Kidney glomerular epithelial cell (primary cell): Measurements from ENCODE around the gene SLC1A3.
"Not testable (repeated sequence)": the region's sequence is repeated elsewhere in the genome, so short reads cannot be mapped to it uniquely, and the experiment has no call there.

Experiments
- DNase-seq: peaks from one replicate; lab custom pipeline; 2025; lab: John Stamatoyannopoulos, UW

SLC1A3 gene

GRCh38 chr5:36631620-36632362 is 25.4 kb downstream of the SLC1A3 start:
- DNase-seq: no peak

GRCh38 chr5:36632363-36632664 is 25.9 kb downstream of the SLC1A3 start:
- DNase-seq: no peak

- DNase-seq: no peak
These were observed 29.4 kb downstream of the SLC1A3 start for GRCh38 chr5:36635721-36636390.

GRCh38 chr5:36637101-36637500 is 30.7 kb downstream of the SLC1A3 start:
- no peak for DNase-seq

- no peak for DNase-seq
These were observed 31.1 kb downstream of the SLC1A3 start for GRCh38 chr5:36637516-36637915.

- DNase-seq: no peak
These were observed 31.6 kb downstream of the SLC1A3 start for GRCh38 chr5:36638056-36638455.

- DNase-seq: no peak
These were observed 34.5 kb downstream of the SLC1A3 start for GRCh38 chr5:36640949-36641348.

GRCh38 chr5:36641431-36641830 is 35.0 kb downstream of the SLC1A3 start:
- DNase-seq: no peak

- no peak for DNase-seq
These were observed 35.7 kb downstream of the SLC1A3 start for GRCh38 chr5:36642089-36642488.

GRCh38 chr5:36643162-36643561 is 36.8 kb downstream of the SLC1A3 start:
- DNase-seq: no peak

- not testable (repeated sequence) for DNase-seq
These were observed 37.4 kb downstream of the SLC1A3 start for GRCh38 chr5:36643841-36644240.

- no peak for DNase-seq
These were observed 38.3 kb downstream of the SLC1A3 start for GRCh38 chr5:36644727-36645126.

- no peak for DNase-seq
These were observed 39.7 kb downstream of the SLC1A3 start for GRCh38 chr5:36646100-36646499.

GRCh38 chr5:36646507-36647023 is 40.2 kb downstream of the SLC1A3 start:
- DNase-seq: no peak

GRCh38 chr5:36647046-36647445 is 40.6 kb downstream of the SLC1A3 start:
- no peak for DNase-seq

- DNase-seq: no peak
These were observed 42.0 kb downstream of the SLC1A3 start for GRCh38 chr5:36648426-36648825.

- DNase-seq: no peak
These were observed 45.6 kb downstream of the SLC1A3 start for GRCh38 chr5:36651761-36652685.

- no peak for DNase-seq
These were observed 46.8 kb downstream of the SLC1A3 start for GRCh38 chr5:36653044-36653705.

- DNase-seq: no peak
These were observed 48.2 kb downstream of the SLC1A3 start for GRCh38 chr5:36654564-36654963.

- no peak for DNase-seq
These were observed 48.8 kb downstream of the SLC1A3 start for GRCh38 chr5:36655161-36655560.

- DNase-seq: no peak
These were observed 50.1 kb downstream of the SLC1A3 start for GRCh38 chr5:36656556-36656955.

GRCh38 chr5:36657563-36657995 is 51.2 kb downstream of the SLC1A3 start:
- DNase-seq: no peak
